ENCODE data around the gene IGSF9.

The IGSF9 gene

GRCh38 chr1:159889202-159889601 lies 56.2 kb downstream of the IGSF9 start:
- Histone ChIP-seq H3K36me3 (ENCODE audit: low read length) (no peaks in the 10 kb centered on the region), H3K79me2 (ENCODE audit: insufficient read depth, low read length) (no peaks in the 10 kb centered on the region), H3K9ac (ENCODE audit: low read length) (no peak overlapping the region), H3K27me3 (ENCODE audit: low read length) (no peaks in the 10 kb centered on the region), H3K4me3 (ENCODE audit: insufficient read depth, low read length, poor library complexity, severe bottlenecking) (no peak overlapping the region), H3K9me2 (replicated peaks; ENCODE audit: insufficient read depth, low read length) (no peaks in the 10 kb centered on the region), H3K9me3 (ENCODE audit: insufficient read depth, low read length) (no peaks in the 10 kb centered on the region), H3K4me2 (ENCODE audit: low read depth, low read length, poor library complexity, severe bottlenecking) (no peak overlapping the region), H4K20me1 (ENCODE audit: low read depth, low read length) (no peaks in the 10 kb centered on the region), H3K27ac (ENCODE audit: low read depth, low read length) (no peak overlapping the region), H2AFZ (ENCODE audit: low read depth, low read length, severe bottlenecking) (no peak overlapping the region), H3F3A (ENCODE audit: insufficient read depth) (no peaks in the 10 kb centered on the region)
- TF ChIP-seq CTCF (IDR thresholded peaks at IDR 0.05; ENCODE audit: insufficient read depth, low read length, poor library complexity, severe bottlenecking) (no peak), EZH2phosphoT487 (conservative IDR thresholded peaks at IDR 0.05; ENCODE audit: low read length) (no peak)

GRCh38 chr1:159884296-159884695 lies 61.1 kb downstream of the IGSF9 start:
- Histone ChIP-seq H3K79me2 (ENCODE audit: insufficient read depth, low read length) (no peaks in the 10 kb centered on the region), H3K9me3 (ENCODE audit: insufficient read depth, low read length) (no peaks in the 10 kb centered on the region), H3K27me3 (ENCODE audit: low read length) (no peaks in the 10 kb centered on the region), H3K27ac (ENCODE audit: low read depth, low read length) (no peak overlapping the region), H3K4me2 (ENCODE audit: low read depth, low read length, poor library complexity, severe bottlenecking) (no peak overlapping the region), H3K9ac (ENCODE audit: low read length) (no peak overlapping the region), H4K20me1 (ENCODE audit: low read depth, low read length) (no peaks in the 10 kb centered on the region), H3K4me3 (ENCODE audit: insufficient read depth, low read length, poor library complexity, severe bottlenecking) (no peak overlapping the region), H3K9me2 (replicated peaks; ENCODE audit: insufficient read depth, low read length) (no peaks in the 10 kb centered on the region), H3K36me3 (ENCODE audit: low read length) (no peaks in the 10 kb centered on the region), H3F3A (ENCODE audit: insufficient read depth) (no peaks in the 10 kb centered on the region), H2AFZ (ENCODE audit: low read depth, low read length, severe bottlenecking) (no peak overlapping the region)
- TF ChIP-seq CTCF (IDR thresholded peaks at IDR 0.05; ENCODE audit: insufficient read depth, low read length, poor library complexity, severe bottlenecking) (no peak), EZH2phosphoT487 (conservative IDR thresholded peaks at IDR 0.05; ENCODE audit: low read length) (no peak)

GRCh38 chr1:159883134-159883533 lies 62.3 kb downstream of the IGSF9 start:
- Histone ChIP-seq H3F3A (ENCODE audit: insufficient read depth) (no peaks in the 10 kb centered on the region), H2AFZ (ENCODE audit: low read depth, low read length, severe bottlenecking) (no peak overlapping the region), H3K79me2 (ENCODE audit: insufficient read depth, low read length) (no peaks in the 10 kb centered on the region), H3K9me2 (replicated peaks; ENCODE audit: insufficient read depth, low read length) (no peaks in the 10 kb centered on the region), H3K36me3 (ENCODE audit: low read length) (no peaks in the 10 kb centered on the region), H3K27me3 (ENCODE audit: low read length) (no peaks in the 10 kb centered on the region), H4K20me1 (ENCODE audit: low read depth, low read length) (no peaks in the 10 kb centered on the region), H3K9me3 (ENCODE audit: insufficient read depth, low read length) (no peaks in the 10 kb centered on the region), H3K27ac (ENCODE audit: low read depth, low read length) (no peak overlapping the region), H3K4me2 (ENCODE audit: low read depth, low read length, poor library complexity, severe bottlenecking) (no peak overlapping the region), H3K9ac (ENCODE audit: low read length) (no peak overlapping the region), H3K4me3 (ENCODE audit: insufficient read depth, low read length, poor library complexity, severe bottlenecking) (no peak overlapping the region)
- TF ChIP-seq EZH2phosphoT487 (conservative IDR thresholded peaks at IDR 0.05; ENCODE audit: low read length) (no peak), CTCF (IDR thresholded peaks at IDR 0.05; ENCODE audit: insufficient read depth, low read length, poor library complexity, severe bottlenecking) (no peak)

- Histone ChIP-seq H2AFZ (ENCODE audit: low read depth, low read length, severe bottlenecking) (no peak overlapping the region), H3K79me2 (ENCODE audit: insufficient read depth, low read length) (no peaks in the 10 kb centered on the region), H3K27ac (ENCODE audit: low read depth, low read length) (no peak overlapping the region), H3K9ac (ENCODE audit: low read length) (no peak overlapping the region), H3F3A (ENCODE audit: insufficient read depth) (no peaks in the 10 kb centered on the region), H3K4me2 (ENCODE audit: low read depth, low read length, poor library complexity, severe bottlenecking) (no peak overlapping the region), H3K36me3 (ENCODE audit: low read length) (no peaks in the 10 kb centered on the region), H4K20me1 (ENCODE audit: low read depth, low read length) (no peaks in the 10 kb centered on the region), H3K9me3 (ENCODE audit: insufficient read depth, low read length) (no peaks in the 10 kb centered on the region), H3K9me2 (replicated peaks; ENCODE audit: insufficient read depth, low read length) (no peaks in the 10 kb centered on the region), H3K4me3 (ENCODE audit: insufficient read depth, low read length, poor library complexity, severe bottlenecking) (no peak overlapping the region), H3K27me3 (ENCODE audit: low read length) (no peaks in the 10 kb centered on the region)
- TF ChIP-seq EZH2phosphoT487 (conservative IDR thresholded peaks at IDR 0.05; ENCODE audit: low read length) = no peak
Measured at GRCh38 chr1:159882527-159882862, 62.9 kb downstream of the IGSF9 start.

Data from SU-DHL-6 (cell line).